Activated naive CD8-positive, alpha-beta T cell treated with anti-CD3 and anti-CD28 coated beads, Interleukin-2, amount 50 U/mL, for 24 hours (primary cell): Measurements from ENCODE around the gene GNPTG.
"Not testable (repeated sequence)": the region's sequence is repeated elsewhere in the genome, so short reads cannot be mapped to it uniquely, and the experiment has no call there.

Source experiments
- ATAC-seq: fragments of 150-1000 bp; cut with Tn5 transposase; one replicate; pipeline ENCODE4 v1.10.0; 2021
- DNase-seq: peaks from one replicate; pipeline ENCODE4 v3.0.0; 2021
- H3K27ac Mint-ChIP-seq: one replicate; pipeline ENCODE4 v1.8.0; 2021; ENCODE audit warnings: mild to moderate bottlenecking, mixed read lengths
- H3K27me3 Mint-ChIP-seq: one replicate; pipeline ENCODE4 v1.8.0; 2021; ENCODE audit warnings: mixed read lengths
- H3K36me3 Mint-ChIP-seq: one replicate; pipeline ENCODE4 v1.8.0; 2021; ENCODE audit warnings: low read depth, mixed read lengths
- H3K4me1 Mint-ChIP-seq: one replicate; pipeline ENCODE4 v1.8.0; 2021; ENCODE audit warnings: mixed read lengths
- H3K4me3 Mint-ChIP-seq: one replicate; pipeline ENCODE4 v1.8.0; 2021; ENCODE audit warnings: mild to moderate bottlenecking, moderate library complexity, mixed read lengths
- H3K9me3 Mint-ChIP-seq: one replicate; pipeline ENCODE4 v1.8.0; 2021; ENCODE audit warnings: mixed read lengths

GNPTG gene

DNA sequence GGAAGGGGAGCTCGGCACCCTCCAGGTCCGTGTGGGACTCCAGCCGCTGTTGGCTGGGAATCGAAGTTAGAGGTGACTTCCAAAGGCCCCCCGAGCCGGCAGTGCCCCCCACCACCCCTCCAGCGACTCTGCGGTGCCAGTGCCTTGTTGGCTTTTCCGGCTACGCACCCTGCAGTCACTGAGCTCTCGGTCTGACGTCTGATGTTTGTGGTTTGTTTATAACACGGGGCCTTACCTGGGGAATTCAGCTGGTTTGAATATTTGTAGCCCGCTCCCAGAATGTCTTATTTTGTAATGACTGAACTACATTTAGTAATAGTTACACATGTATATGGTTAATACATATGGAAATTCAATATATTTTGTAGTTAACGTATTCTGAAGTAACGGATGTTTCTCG, 25.3 kb upstream of the GNPTG start:
- Mint-ChIP-seq H3K9me3 (no peaks in the 10 kb centered on the region), H3K36me3 (peaks cover 5% of the 10 kb centered on the region), H3K4me1 (peaks cover 3% of the 10 kb centered on the region), H3K27ac (no peak overlapping the region), H3K4me3 (no peak overlapping the region), H3K27me3 (peaks cover 2% of the 10 kb centered on the region)
- ATAC-seq (no peak), DNase-seq (no peak)

DNA sequence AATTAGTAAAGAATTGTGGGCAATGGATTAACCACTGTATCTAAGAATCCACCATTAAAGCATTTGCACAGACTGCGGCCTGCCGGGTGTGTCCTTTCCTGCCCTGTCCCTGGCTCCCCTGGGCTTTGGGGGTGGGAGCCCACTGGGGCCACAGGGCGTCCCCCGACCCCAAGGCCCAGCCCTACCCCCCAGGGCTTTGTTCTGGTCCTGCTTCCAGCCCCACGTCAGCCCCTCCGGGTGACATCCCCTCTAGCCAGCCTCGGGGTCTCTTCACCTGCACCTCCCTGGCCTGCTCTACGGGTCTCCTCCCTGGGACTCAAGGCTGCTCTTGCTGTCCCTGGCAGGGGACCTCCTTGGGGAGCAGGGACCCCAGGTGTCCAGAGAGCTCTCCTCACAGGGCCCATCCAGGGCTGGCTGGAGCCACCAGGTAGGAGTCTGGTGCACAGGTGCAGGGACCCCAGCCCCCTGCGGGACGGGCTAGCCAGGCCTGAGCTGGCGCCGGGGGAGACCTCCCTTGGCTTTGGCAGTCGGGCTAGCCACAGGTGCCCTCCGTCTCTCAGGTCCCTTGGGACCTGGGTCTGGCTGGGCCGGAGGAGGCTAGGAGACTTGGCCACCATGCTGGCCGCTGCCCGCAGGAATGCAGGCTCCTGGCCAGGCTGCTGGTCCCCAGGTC, 24.6 kb upstream of the GNPTG start:
- no peak overlapping the region for H3K4me3 Mint-ChIP-seq
- DNase-seq (no peak), ATAC-seq (no peak)
- H3K27me3 Mint-ChIP-seq: peaks cover 7% of the 10 kb centered on the region
- H3K4me1 Mint-ChIP-seq: peaks cover 7% of the 10 kb centered on the region
- peaks cover 5% of the 10 kb centered on the region for H3K36me3 Mint-ChIP-seq
- H3K27ac Mint-ChIP-seq: no peak overlapping the region
- H3K9me3 Mint-ChIP-seq: no peaks in the 10 kb centered on the region

DNA sequence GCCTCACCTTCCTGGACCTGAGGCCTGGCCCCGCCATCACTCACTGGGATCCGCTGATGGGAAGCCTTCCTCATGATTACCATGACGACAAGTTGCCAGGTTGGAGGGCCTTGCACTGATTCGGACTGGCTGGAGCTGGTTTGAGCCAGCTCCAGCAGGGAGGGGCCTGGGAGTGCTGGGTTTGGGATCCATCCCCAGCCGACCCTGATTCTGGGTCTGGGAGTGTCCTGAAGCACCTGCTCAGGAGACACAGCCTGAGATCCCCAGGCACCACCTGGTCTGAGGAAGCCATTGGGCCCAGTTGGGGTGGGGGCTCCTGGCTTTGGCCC, 24.1 kb upstream of the GNPTG start:
- no peak for DNase-seq
- H3K27me3 Mint-ChIP-seq: peaks cover 12% of the 10 kb centered on the region
- peaks cover 12% of the 10 kb centered on the region for H3K4me1 Mint-ChIP-seq
- no peak overlapping the region for H3K27ac Mint-ChIP-seq
- ATAC-seq: no peak
- peaks cover 5% of the 10 kb centered on the region for H3K36me3 Mint-ChIP-seq
- H3K4me3 Mint-ChIP-seq: no peak overlapping the region
- H3K9me3 Mint-ChIP-seq: no peaks in the 10 kb centered on the region

DNA sequence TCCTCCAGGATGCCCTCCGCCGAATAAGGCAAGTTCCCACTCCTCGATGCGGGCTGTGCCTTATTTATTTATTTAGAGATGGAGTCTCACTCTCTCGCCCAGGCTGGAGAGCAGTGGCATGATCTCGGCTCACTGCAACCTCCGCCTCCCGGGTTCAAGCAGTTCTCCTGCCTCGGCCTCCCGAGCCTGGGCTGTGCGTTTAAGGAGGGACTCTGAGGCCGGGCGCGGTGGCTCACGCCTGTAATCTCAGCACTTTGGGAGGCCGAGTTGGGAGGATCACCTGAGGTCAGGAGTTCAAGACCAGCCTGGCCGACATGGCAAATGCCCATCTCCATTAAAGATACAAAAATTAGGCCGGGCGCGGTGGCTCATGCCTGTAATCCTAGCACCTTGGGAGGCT, 23.6 kb upstream of the GNPTG start:
- not testable (repeated sequence) for H3K36me3 Mint-ChIP-seq, H3K4me3 Mint-ChIP-seq, H3K27ac Mint-ChIP-seq, H3K9me3 Mint-ChIP-seq, DNase-seq, ATAC-seq
- H3K27me3 Mint-ChIP-seq: peaks cover 14% of the 10 kb centered on the region
- peaks cover 14% of the 10 kb centered on the region for H3K4me1 Mint-ChIP-seq

DNA sequence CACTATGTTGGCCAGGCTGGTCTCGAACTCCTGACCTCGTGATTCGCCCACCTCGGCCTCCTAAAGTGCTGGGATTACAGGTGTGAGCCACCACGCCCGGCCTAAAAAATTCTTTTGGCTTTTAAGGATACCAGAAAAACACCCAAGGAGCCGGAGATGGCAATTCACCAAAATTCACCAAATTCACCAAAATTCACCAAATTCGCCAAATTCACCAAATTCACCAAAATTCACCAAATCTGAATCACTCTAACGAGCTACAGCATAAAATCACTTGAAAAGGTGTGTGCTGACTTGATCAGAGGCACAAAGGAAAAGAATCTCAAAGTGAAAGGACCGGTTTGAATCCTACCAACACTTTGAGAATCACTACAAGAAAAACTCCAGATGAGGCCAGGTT, 22.8 kb upstream of the GNPTG start:
- H3K9me3 Mint-ChIP-seq: not testable (repeated sequence)

DNA sequence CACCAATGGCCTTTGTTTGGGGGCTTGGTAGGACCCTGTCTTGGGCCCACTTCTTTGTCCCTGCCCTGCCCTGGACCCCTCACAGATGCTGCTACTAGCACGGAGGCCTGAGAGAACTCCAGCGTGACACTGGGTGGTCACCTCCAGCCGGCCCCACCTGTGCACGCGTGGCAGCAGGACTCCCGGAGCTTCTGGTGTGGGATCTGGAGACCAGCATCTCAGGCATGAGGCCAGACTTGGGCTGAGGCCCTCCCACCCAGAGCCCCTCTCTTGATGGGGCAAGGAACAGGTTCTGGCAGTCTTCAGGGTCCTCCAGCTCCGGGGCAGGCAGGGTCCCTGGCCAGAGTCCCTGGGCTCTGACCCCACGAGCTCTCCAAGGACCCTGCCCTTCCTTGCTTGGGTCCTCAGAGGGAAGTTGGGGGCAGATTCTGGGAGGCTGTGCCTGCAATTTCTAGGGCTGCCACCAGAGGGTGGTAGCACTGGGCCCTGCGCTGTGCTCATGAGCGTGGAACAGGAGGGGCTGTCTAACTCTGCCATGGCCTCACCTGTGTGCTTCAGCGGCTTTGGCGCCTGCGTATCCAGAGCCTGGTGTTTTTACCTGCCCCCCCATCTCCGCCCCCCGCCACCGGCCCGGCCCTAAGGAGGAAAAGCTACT, 21.3 kb upstream of the GNPTG start:
- DNase-seq: no peak
- no peak for ATAC-seq
- Mint-ChIP-seq H3K27ac (no peak overlapping the region), H3K36me3 (no peaks in the 10 kb centered on the region), H3K4me1 (peaks cover 14% of the 10 kb centered on the region), H3K27me3 (peaks cover 22% of the 10 kb centered on the region), H3K9me3 (no peaks in the 10 kb centered on the region), H3K4me3 (no peak overlapping the region)

More for the DNA sequence above, 22.8 kb upstream of the GNPTG start:
- H3K36me3 Mint-ChIP-seq, H3K27ac Mint-ChIP-seq, ATAC-seq, DNase-seq, H3K4me3 Mint-ChIP-seq: not testable (repeated sequence)
- peaks cover 14% of the 10 kb centered on the region for H3K4me1 Mint-ChIP-seq
- peaks cover 14% of the 10 kb centered on the region for H3K27me3 Mint-ChIP-seq

DNA sequence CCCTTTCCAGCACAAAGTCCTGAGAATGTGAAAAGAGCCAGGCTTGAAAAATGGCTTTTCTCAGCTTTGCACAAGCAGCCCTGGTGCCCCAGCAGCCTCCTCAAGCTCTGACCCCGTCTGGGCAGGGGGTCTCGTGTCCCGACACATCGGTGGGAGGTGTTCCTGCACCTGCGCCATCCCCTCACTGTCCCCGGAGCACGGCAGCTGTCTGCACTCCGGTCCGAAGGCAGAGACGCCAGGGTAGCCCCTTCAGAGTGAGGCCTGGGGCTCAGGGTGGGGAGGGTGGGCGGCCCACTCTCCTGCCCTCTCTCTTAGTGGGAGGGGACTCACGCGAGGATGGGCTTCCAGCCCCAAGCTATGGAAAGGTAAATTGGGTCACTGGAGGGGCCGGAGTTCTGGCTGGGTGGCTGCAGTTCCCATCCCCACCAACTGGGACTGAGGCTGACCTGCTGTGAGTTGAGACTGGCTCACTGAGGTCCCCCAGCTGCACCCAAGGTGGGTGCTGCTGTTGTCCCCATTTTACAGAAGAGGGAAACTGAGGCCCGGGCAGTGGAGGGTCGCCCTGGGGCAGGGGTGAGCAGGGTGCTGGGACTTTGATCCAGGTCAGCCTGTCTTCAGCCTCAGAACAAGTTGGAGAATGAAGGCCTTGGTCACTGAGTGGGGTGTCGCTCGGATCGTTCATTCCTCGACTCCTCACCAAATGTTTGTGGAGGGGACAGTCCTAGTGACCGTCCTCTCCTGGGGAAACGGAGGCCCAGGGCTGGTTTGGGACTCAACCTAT, 20.6 kb upstream of the GNPTG start:
- Mint-ChIP-seq H3K4me3 (no peak overlapping the region), H3K27ac (no peak overlapping the region), H3K4me1 (peaks cover 14% of the 10 kb centered on the region), H3K27me3 (peaks cover 22% of the 10 kb centered on the region), H3K36me3 (no peaks in the 10 kb centered on the region), H3K9me3 (no peaks in the 10 kb centered on the region)
- DNase-seq (no peak), ATAC-seq (no peak)

DNA sequence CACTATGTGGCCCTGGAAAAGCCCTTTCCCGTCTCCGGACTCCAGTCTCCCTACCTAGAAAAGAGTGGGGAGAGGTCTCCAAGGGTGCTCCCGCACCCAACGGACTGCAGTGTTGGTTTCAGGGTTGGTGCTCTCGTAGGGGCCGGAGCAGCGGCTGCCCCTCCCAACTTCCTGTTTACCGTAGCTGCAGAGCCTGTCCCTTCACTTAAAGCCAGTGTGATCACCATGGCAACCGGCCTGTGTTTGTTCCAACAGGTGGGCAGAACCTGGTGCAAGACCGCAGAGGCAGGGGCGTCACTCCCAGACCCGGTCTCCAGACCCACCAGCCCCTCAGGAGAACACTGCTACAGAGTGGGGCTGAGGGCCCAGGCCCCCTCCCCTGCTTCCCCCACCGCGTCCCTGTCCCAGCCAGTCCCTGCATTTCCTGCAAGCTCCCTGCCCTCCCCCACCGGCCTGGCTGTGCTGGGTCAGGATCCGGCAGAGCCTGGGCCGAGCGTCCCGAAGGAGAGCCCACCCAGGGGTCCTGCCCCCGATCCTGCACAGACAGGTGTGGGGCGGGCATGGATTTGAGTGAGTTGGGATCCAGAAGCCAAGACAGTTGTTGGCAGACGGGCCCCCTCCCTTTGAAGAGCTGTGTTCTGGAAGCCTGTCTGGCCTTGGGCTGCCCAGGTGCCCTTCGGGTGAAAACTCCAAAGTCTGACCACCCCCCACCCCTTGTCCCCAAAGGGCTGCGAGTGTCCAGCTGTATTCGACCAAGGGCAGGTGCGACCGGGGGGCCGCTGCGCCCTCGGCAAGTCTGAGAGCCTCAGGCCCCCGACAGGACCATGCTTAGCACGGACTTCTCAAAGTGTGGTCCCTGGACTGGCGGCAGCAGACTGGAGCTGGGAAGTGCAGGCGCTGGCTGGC, 19.8 kb upstream of the GNPTG start:
- Mint-ChIP-seq H3K4me3 (peak overlapping the region; percentile 53), H3K27me3 (peaks cover 23% of the 10 kb centered on the region), H3K9me3 (no peaks in the 10 kb centered on the region), H3K27ac (no peak overlapping the region), H3K4me1 (peaks cover 14% of the 10 kb centered on the region), H3K36me3 (no peaks in the 10 kb centered on the region)
- DNase-seq: peak; percentile 47
- no peak for ATAC-seq

DNA sequence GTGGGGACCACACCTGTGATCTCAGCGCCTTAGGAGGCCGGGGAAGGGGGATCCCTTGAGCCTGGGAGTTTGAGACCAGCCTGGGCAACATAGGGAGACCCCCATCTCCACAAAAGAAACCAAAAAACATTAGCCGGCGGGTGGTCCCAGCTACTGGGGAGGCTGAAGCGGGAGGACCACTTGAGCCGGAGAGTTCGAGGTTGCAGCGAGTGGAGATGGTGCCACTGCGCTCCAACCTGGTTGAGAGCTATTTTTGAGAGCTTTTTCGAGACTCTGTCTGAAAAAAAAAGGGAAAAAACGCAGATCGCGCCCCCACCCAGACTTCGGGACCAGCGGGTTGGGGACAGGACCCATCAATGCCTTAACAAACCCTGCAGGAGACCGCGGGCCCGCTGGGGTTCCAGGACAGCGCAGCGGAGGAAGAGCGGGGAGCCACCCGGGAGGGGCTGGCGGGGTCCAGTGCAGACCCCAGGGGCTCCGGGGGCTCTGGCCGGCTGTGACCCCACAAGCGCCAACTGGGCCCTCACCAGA, 19.0 kb upstream of the GNPTG start:
- Mint-ChIP-seq H3K27ac (no peak overlapping the region), H3K4me1 (peaks cover 14% of the 10 kb centered on the region), H3K4me3 (peak overlapping the region; percentile 53), H3K9me3 (no peaks in the 10 kb centered on the region), H3K36me3 (no peaks in the 10 kb centered on the region), H3K27me3 (peaks cover 23% of the 10 kb centered on the region)
- DNase-seq (no peak), ATAC-seq (no peak)

DNA sequence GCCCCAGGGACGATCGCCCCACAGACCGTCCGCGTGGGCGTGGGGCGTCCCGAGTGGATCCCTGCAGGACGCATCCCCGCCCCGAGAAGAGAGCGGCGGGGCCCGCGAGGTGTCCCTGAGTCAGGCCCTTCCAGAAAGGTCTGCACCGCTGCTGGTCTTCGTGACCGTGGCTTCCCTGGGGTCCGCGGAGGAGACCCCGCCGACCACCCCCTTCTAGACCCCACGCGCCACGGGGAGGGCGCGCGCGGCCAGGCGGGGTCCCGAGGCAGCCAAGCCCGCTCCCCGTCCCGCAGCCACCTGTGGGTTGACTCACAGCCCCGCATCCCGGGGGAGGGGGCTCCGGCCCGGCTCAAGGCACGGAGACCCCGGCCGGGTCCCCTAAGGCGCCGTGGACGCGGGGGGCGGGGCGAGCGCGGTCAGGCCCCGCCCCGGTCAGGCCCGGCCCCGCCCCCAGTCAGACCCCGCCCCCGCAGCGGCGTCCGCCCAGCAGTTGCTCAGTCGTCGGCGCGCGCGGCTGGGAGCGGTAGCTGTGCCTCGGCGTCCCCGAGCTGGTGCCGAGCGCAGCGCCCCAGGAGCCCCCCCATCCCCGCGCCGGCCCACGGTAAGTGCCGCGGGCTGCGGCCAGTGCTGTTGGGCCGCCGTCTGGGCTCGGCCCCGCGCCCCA, 18.4 kb upstream of the GNPTG start, which contains the start of gene BAIAP3:
Gene BAIAP3 (plus strand): TSS at position 497 of the 664 bp plus-strand sequence. CDS start 4,905 bp downstream, outside the sequence.
- DNase-seq (peak; percentile 61), ATAC-seq (peak; percentile 35)
- no peaks in the 10 kb centered on the region for H3K9me3 Mint-ChIP-seq
- no peak within 1 kb of the TSS for H3K27ac Mint-ChIP-seq
- H3K36me3 Mint-ChIP-seq: no peaks in the 10 kb centered on the region
- peaks cover 23% of the 10 kb centered on the region for H3K27me3 Mint-ChIP-seq
- peaks cover 14% of the 10 kb centered on the region for H3K4me1 Mint-ChIP-seq
- H3K4me3 Mint-ChIP-seq: peak within 1 kb of the TSS; percentile 53

DNA sequence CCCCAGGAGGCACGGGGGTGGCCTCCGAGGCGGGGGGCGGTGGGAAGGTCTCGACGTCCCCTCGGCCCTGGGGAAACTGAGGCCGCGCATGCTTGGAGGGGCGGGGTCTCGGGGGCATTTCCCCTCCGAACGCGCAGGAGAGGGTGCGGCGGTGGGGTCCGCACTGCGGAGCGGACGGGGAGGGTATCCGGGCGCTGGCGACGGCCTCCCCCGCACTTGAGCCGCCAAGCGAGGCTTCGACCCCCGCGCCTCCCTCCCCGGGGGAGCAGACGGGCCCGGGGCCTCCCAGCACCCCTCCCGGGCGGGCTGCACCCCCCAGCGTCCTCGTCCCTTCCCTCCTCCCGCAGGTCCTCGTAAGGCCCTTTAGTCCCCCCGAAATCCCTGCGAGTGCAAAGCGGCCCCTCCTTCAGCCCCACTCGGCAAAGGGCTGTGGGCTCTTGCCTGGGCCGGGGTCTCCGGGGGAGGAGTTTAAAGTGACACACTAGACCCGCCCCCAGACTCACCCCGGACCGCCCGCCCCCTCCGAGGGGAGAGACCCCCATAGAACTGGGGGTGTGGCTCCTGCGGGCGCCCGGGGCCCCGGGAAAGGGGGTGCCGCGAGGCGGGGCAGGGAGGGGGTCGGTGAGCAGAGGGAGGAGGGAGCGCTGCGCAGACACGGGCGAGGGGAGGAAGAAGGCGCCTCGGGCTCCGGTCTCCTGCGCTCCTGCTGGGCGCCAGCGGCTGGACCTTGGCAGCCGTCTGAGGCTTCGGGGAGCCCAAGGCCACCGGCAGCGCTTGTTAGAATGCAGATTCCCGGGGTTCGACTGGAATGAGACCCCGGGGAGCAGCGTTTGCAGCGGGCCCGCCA, 17.7 kb upstream of the GNPTG start:
- peaks cover 14% of the 10 kb centered on the region for H3K4me1 Mint-ChIP-seq
- H3K27me3 Mint-ChIP-seq: peaks cover 23% of the 10 kb centered on the region
- no peaks in the 10 kb centered on the region for H3K9me3 Mint-ChIP-seq
- ATAC-seq (no peak), DNase-seq (no peak)
- no peaks in the 10 kb centered on the region for H3K36me3 Mint-ChIP-seq
- no peak overlapping the region for H3K27ac Mint-ChIP-seq
- no peak overlapping the region for H3K4me3 Mint-ChIP-seq

DNA sequence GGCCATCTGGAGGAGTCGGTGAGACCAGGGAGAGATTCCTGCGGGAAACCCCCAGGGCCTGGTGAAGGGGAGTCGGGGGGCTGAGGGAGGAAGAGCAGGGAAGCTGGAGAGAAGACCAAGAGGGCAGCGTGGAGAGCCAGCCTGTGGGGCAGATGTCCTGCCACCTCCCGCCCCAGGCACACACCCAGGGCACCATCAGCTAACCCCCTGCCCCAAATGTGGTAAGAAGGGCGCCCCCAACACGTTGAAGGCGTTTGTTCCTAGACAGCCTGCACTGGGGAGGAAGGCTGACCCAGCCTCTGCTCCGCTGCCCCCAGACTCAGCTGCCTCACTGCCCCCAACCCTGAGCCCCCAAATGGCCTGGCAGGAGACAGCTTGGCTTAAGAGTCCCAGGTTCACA, 17.0 kb upstream of the GNPTG start:
- no peak for ATAC-seq
- no peaks in the 10 kb centered on the region for H3K9me3 Mint-ChIP-seq
- peaks cover 23% of the 10 kb centered on the region for H3K27me3 Mint-ChIP-seq
- no peaks in the 10 kb centered on the region for H3K36me3 Mint-ChIP-seq
- no peak overlapping the region for H3K4me3 Mint-ChIP-seq
- peaks cover 14% of the 10 kb centered on the region for H3K4me1 Mint-ChIP-seq
- no peak for DNase-seq
- H3K27ac Mint-ChIP-seq: no peak overlapping the region
